ENCODE data around the gene PKD1.

Gene PKD1

GRCh38 chr16:2167068-2167638 lies 31.5 kb upstream of the PKD1 start:
- DNase-seq = no peak

GRCh38 chr16:2166263-2167067 lies 30.8 kb upstream of the PKD1 start:
- DNase-seq = no peak

- no peak for DNase-seq
Measured at GRCh38 chr16:2165861-2166260, 30.2 kb upstream of the PKD1 start.

- DNase-seq = no peak
Measured at GRCh38 chr16:2163211-2163881, 27.6 kb upstream of the PKD1 start.

- no peak for DNase-seq
Measured at GRCh38 chr16:2162676-2163118, 27.0 kb upstream of the PKD1 start.

- no peak for DNase-seq
Measured at GRCh38 chr16:2161911-2162310, 26.2 kb upstream of the PKD1 start.

GRCh38 chr16:2160915-2161551 lies 25.3 kb upstream of the PKD1 start:
- no peak for DNase-seq

- DNase-seq = no peak
Measured at GRCh38 chr16:2159175-2159838, 23.6 kb upstream of the PKD1 start.

- no peak for DNase-seq
Measured at GRCh38 chr16:2158262-2158638, 22.6 kb upstream of the PKD1 start.

- no peak for DNase-seq
Measured at GRCh38 chr16:2157480-2158261, 22.0 kb upstream of the PKD1 start.

- no peak for DNase-seq
Measured at GRCh38 chr16:2156849-2157224, 21.1 kb upstream of the PKD1 start.

- no peak for DNase-seq
Measured at GRCh38 chr16:2155977-2156848, 20.5 kb upstream of the PKD1 start.

- peak; percentile 99 for DNase-seq
Measured at GRCh38 chr16:2155091-2155950, 19.6 kb upstream of the PKD1 start, which contains the start of gene TRAF7. TRAF7 (plus strand) TSS chr16:2155782; CDS start chr16:2163921, 8,139 bp downstream.

- DNase-seq = no peak
Measured at GRCh38 chr16:2154533-2155090, 18.9 kb upstream of the PKD1 start.

GRCh38 chr16:2152695-2153506 lies 17.2 kb upstream of the PKD1 start:
- DNase-seq = no peak

GRCh38 chr16:2151188-2152091 lies 15.7 kb upstream of the PKD1 start:
- DNase-seq = no peak

GRCh38 chr16:2150418-2151187 lies 14.9 kb upstream of the PKD1 start:
- DNase-seq = no peak

Data from NCI-H1436 (cell line).